ENCODE results near the gene LTA.

Gene LTA

DNA sequence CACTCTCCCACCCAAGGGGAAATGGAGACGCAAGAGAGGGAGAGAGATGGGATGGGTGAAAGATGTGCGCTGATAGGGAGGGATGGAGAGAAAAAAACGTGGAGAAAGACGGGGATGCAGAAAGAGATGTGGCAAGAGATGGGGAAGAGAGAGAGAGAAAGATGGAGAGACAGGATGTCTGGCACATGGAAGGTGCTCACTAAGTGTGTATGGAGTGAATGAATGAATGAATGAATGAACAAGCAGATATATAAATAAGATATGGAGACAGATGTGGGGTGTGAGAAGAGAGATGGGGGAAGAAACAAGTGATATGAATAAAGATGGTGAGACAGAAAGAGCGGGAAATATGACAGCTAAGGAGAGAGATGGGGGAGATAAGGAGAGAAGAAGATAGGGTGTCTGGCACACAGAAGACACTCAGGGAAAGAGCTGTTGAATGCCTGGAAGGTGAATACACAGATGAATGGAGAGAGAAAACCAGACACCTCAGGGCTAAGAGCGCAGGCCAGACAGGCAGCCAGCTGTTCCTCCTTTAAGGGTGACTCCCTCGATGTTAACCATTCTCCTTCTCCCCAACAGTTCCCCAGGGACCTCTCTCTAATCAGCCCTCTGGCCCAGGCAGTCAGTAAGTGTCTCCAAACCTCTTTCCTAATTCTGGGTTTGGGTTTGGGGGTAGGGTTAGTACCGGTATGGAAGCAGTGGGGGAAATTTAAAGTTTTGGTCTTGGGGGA, 4.0 kb downstream of the LTA start:
- TF ChIP-seq, protein P1, sequence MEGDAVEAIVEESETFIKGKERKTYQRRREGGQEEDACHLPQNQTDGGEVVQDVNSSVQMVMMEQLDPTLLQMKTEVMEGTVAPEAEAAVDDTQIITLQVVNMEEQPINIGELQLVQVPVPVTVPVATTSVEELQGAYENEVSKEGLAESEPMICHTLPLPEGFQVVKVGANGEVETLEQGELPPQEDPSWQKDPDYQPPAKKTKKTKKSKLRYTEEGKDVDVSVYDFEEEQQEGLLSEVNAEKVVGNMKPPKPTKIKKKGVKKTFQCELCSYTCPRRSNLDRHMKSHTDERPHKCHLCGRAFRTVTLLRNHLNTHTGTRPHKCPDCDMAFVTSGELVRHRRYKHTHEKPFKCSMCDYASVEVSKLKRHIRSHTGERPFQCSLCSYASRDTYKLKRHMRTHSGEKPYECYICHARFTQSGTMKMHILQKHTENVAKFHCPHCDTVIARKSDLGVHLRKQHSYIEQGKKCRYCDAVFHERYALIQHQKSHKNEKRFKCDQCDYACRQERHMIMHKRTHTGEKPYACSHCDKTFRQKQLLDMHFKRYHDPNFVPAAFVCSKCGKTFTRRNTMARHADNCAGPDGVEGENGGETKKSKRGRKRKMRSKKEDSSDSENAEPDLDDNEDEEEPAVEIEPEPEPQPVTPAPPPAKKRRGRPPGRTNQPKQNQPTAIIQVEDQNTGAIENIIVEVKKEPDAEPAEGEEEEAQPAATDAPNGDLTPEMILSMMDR (conservative IDR thresholded peaks at IDR 0.05), result no peak
- TF ChIP-seq ZFX (IDR thresholded peaks at IDR 0.05), result no peak
- H3K27ac ChIP-seq, result no peak overlapping the region

DNA sequence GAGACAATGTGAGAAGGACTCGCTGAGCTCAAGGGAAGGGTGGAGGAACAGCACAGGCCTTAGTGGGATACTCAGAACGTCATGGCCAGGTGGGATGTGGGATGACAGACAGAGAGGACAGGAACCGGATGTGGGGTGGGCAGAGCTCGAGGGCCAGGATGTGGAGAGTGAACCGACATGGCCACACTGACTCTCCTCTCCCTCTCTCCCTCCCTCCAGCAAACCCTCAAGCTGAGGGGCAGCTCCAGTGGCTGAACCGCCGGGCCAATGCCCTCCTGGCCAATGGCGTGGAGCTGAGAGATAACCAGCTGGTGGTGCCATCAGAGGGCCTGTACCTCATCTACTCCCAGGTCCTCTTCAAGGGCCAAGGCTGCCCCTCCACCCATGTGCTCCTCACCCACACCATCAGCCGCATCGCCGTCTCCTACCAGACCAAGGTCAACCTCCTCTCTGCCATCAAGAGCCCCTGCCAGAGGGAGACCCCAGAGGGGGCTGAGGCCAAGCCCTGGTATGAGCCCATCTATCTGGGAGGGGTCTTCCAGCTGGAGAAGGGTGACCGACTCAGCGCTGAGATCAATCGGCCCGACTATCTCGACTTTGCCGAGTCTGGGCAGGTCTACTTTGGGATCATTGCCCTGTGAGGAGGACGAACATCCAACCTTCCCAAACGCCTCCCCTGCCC, 4.9 kb downstream of the LTA start:
- TF ChIP-seq, protein P1 (conservative IDR thresholded peaks at IDR 0.05), result no peak
- TF ChIP-seq ZFX (IDR thresholded peaks at IDR 0.05), result no peak
- no peak overlapping the region for H3K27ac ChIP-seq

DNA sequence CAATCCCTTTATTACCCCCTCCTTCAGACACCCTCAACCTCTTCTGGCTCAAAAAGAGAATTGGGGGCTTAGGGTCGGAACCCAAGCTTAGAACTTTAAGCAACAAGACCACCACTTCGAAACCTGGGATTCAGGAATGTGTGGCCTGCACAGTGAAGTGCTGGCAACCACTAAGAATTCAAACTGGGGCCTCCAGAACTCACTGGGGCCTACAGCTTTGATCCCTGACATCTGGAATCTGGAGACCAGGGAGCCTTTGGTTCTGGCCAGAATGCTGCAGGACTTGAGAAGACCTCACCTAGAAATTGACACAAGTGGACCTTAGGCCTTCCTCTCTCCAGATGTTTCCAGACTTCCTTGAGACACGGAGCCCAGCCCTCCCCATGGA, 5.5 kb downstream of the LTA start:
- H3K27ac ChIP-seq, result no peak overlapping the region
- TF ChIP-seq ZFX (IDR thresholded peaks at IDR 0.05), result no peak
- TF ChIP-seq, protein P1 (conservative IDR thresholded peaks at IDR 0.05), result no peak

DNA sequence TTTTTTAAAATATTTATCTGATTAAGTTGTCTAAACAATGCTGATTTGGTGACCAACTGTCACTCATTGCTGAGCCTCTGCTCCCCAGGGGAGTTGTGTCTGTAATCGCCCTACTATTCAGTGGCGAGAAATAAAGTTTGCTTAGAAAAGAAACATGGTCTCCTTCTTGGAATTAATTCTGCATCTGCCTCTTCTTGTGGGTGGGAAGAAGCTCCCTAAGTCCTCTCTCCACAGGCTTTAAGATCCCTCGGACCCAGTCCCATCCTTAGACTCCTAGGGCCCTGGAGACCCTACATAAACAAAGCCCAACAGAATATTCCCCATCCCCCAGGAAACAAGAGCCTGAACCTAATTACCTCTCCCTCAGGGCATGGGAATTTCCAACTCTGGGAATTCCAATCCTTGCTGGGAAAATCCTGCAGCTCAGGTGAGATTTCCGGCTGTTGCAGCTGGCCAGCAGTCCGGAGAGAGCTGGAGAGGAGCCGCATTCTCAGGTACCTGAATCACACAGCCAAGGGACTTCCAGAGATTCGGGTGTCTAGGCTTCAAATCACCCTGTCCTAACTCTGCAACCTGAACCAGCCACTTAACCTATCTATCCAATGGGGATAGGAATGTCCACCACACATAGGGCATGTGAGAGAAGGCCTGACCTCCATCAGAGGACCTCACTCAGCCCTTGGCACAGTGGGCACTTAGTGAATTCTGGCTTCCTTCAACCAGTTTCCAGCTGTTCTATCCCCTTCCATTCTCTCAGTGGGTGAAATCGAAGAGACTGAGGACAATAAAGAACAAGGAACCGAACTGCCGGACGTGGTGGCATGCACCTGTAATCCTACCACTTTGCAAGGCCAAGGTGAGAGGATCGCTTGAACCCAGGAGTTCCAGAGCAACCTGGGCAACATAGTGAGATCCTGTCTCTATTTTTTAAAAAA, 6.4 kb downstream of the LTA start:
- H3K27ac ChIP-seq, result no peak overlapping the region
- TF ChIP-seq ZFX (IDR thresholded peaks at IDR 0.05), result no peak
- TF ChIP-seq, protein P1 (conservative IDR thresholded peaks at IDR 0.05), result no peak

DNA sequence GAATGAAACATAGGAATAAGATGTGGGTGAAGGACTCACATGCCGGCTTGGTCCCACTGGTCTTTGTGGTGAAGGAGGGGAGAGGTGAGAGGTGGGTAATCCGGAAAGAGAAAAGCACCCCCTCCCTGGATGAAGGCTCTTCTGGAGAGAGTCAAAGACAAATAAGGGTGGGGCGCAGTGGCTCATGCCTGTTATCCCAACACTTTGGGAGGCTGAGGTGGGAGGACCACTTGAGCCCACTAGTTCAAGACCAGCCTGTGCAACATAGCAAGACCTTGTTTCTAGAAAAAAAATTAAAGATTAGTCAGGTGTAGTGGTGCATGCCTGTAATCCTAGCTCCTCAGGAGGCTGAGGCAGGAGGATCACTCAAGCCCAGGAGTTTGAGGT, 7.0 kb downstream of the LTA start:
- no peak overlapping the region for H3K27ac ChIP-seq
- TF ChIP-seq ZFX (IDR thresholded peaks at IDR 0.05), result no peak
- TF ChIP-seq, protein P1 (conservative IDR thresholded peaks at IDR 0.05), result no peak

DNA sequence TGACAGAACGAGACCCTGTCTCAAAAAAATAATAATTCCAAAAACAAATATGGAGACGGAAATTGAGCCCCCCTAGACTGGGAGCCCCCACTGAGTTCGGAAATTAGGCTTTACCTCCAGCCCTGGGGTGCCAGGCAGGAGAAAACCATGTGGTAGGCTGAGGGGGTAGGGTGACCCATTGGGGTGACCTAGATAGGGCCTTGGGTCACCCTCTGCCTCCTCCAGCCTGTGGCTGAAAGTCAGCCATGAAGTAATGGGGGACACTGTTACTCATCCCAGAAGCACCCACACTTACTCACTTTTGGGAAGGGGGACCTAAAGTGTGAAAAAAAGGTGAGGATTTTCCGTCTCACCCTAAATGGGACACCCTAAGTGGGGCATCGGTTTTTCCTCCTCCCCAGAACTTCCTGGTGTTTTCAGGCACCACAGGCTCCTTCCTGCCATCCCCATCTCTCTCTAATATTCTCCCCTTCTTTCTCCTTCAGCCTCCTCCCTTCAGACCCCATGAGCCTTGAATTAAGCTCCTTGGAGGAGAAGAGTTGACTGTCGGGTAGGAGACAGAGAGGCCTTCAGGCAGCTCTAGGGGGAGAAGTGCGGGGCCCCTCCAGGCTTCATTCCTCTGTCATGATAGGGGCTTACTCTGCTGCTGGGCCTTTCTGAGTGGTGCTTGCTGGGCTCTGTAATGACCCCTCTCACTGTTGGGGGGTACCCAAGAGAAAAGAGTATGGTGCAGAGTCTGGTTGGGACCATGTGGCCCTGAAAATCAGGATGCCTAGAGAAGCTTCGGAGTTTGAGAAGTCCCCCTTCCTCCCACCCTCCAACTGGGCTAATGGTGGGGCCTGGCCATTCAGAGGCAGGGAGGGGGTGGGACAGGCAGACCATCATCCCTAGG, 7.7 kb downstream of the LTA start:
- TF ChIP-seq, protein P1 (conservative IDR thresholded peaks at IDR 0.05), result no peak
- no peak for TF ChIP-seq ZFX (IDR thresholded peaks at IDR 0.05)

More for the DNA sequence above, 7.7 kb downstream of the LTA start:
- no peak overlapping the region for H3K27ac ChIP-seq
